Mesenchymal stem cell (in vitro differentiated cells and primary cell): ENCODE data around the gene DPCD.
"Not testable (repeated sequence)": the region's sequence is repeated elsewhere in the genome, so short reads cannot be mapped to it uniquely, and the experiment has no call there.

Experiments
- DNase-seq: peaks from one replicate; pipeline ENCODE4 v3.0.0-alpha.2; 2013
- H2AFZ ChIP-seq: one replicate; pipeline ENCODE4 v1.6.1; 2013; ENCODE audit warnings: low read depth, mild to moderate bottlenecking, control low read depth, inconsistent platforms, low read length, moderate library complexity
- H2AK5ac ChIP-seq: 2 replicates; pipeline ENCODE4 v1.6.1; 2013; ENCODE audit warnings: low read length, moderate library complexity, mild to moderate bottlenecking, inconsistent platforms; ENCODE audit not compliant: severe bottlenecking
- H2BK120ac ChIP-seq: one replicate; pipeline ENCODE4 v1.6.1; 2013; ENCODE audit warnings: low read depth, mild to moderate bottlenecking, inconsistent platforms, low read length, moderate library complexity
- H2BK12ac ChIP-seq, 2 experiments: one replicate each; pipeline ENCODE4 v1.6.1; 2013; ENCODE audit warnings: inconsistent platforms in 2 of 2, low read length in 2 of 2, mild to moderate bottlenecking in 2 of 2, moderate library complexity in 2 of 2, control low read depth in 1 of 2
- H2BK15ac ChIP-seq: one replicate; pipeline ENCODE4 v1.6.1; 2013; ENCODE audit warnings: mild to moderate bottlenecking, low read depth, inconsistent platforms; ENCODE audit not compliant: poor library complexity, severe bottlenecking
- H2BK5ac ChIP-seq: 2 replicates; pipeline ENCODE4 v1.6.1; 2013; ENCODE audit warnings: low read depth, mild to moderate bottlenecking, low read length, control low read depth, inconsistent platforms; ENCODE audit not compliant: poor library complexity, severe bottlenecking
- H3K14ac ChIP-seq, 2 experiments: one replicate each; pipeline ENCODE4 v1.6.1; 2013; ENCODE audit warnings: inconsistent platforms in 2 of 2, low read length in 2 of 2, control low read depth in 1 of 2, mild to moderate bottlenecking in 1 of 2, moderate library complexity in 1 of 2
- H3K18ac ChIP-seq, 2 experiments: one replicate each; pipeline ENCODE4 v1.6.1; 2013; ENCODE audit warnings: inconsistent platforms in 2 of 2, low read length in 2 of 2, control low read depth in 1 of 2, low read depth in 1 of 2, mild to moderate bottlenecking in 1 of 2
- H3K23ac ChIP-seq, 2 experiments: one replicate each; pipeline ENCODE4 v1.6.1; 2013; ENCODE audit warnings: inconsistent platforms in 2 of 2, low read length in 2 of 2, mild to moderate bottlenecking in 2 of 2, moderate library complexity in 2 of 2, control low read depth in 1 of 2
- H3K27ac ChIP-seq: 2 replicates; pipeline ENCODE4 v1.5.1; 2013; ENCODE audit warnings: mild to moderate bottlenecking, moderate library complexity, low read length, control low read depth, inconsistent platforms; ENCODE audit not compliant: poor library complexity, severe bottlenecking
- H3K27me3 ChIP-seq, 2 experiments: 2 replicates each; pipeline versions ENCODE4 v1.6.1 to v1.7.0; 2013; ENCODE audit warnings: low read length in 2 of 2, mild to moderate bottlenecking in 2 of 2, moderate library complexity in 2 of 2, control low read depth in 1 of 2, inconsistent platforms in 1 of 2; ENCODE audit not compliant: control insufficient read depth in 1 of 2, insufficient read depth in 1 of 2
- H3K36me3 ChIP-seq, 2 experiments: 2 replicates each; pipeline versions ENCODE4 v1.6.1 to v1.7.0; 2013; ENCODE audit warnings: low read length in 2 of 2, control low read depth in 1 of 2, inconsistent platforms in 1 of 2, low read depth in 1 of 2, mild to moderate bottlenecking in 1 of 2; ENCODE audit not compliant: insufficient read depth in 2 of 2, control insufficient read depth in 1 of 2
- H3K4ac ChIP-seq, 2 experiments: one replicate each; pipeline ENCODE4 v1.6.1; 2013; ENCODE audit warnings: inconsistent platforms in 2 of 2, low read length in 2 of 2, mild to moderate bottlenecking in 2 of 2, moderate library complexity in 2 of 2, control low read depth in 1 of 2, low read depth in 1 of 2
- H3K4me1 ChIP-seq: 2 replicates; pipeline ENCODE4 v1.6.1; 2013; ENCODE audit warnings: low read depth, low read length, control low read depth; ENCODE audit not compliant: control insufficient read depth, insufficient read depth
- H3K4me2 ChIP-seq: 2 replicates; pipeline ENCODE4 v1.6.1; 2013; ENCODE audit warnings: low read length, mild to moderate bottlenecking, inconsistent platforms; ENCODE audit not compliant: poor library complexity, severe bottlenecking
- H3K4me3 ChIP-seq, 2 experiments: 2 replicates each; pipeline versions ENCODE4 v1.5.1 to v1.7.0; 2013; ENCODE audit warnings: low read length in 2 of 2, mild to moderate bottlenecking in 2 of 2, control low read depth in 1 of 2, low read depth in 1 of 2; ENCODE audit not compliant: insufficient read depth in 1 of 2
- H3K79me1 ChIP-seq: replicated peaks from 2 replicates; pipeline ENCODE4 v1.6.1; 2013; ENCODE audit warnings: mild to moderate bottlenecking, control low read depth, low read length, inconsistent platforms; ENCODE audit not compliant: poor library complexity, severe bottlenecking
- H3K9ac ChIP-seq: 2 replicates; pipeline ENCODE4 v1.7.0; 2013; ENCODE audit warnings: mild to moderate bottlenecking, low read length, moderate library complexity
- H3K9me3 ChIP-seq: 2 replicates; pipeline ENCODE4 v1.7.0; 2013; ENCODE audit warnings: mild to moderate bottlenecking, low read length; ENCODE audit not compliant: control insufficient read depth
- H4K8ac ChIP-seq: one replicate; pipeline ENCODE4 v1.6.1; 2013; ENCODE audit warnings: inconsistent platforms, mild to moderate bottlenecking, low read length, moderate library complexity
- H4K91ac ChIP-seq: one replicate; pipeline ENCODE4 v1.6.1; 2013; ENCODE audit warnings: mild to moderate bottlenecking, low read length, inconsistent platforms
- WGBS: methylation state at CpG from one replicate; pipeline ENCODE4 v1.1.7; 2013; ENCODE audit warnings: mixed read lengths; 5-methylcytosine and 5-hydroxymethylcytosine counted together

Gene DPCD

GRCh38 chr10:101629837-101630632 is 41.9 kb downstream of the DPCD start:
- H2AFZ ChIP-seq = no peak overlapping the region
- no peak overlapping the region for H3K4me2 ChIP-seq
- no peaks in the 10 kb centered on the region for H3K27me3 ChIP-seq
- H4K91ac ChIP-seq = no peak overlapping the region
- no peak overlapping the region for H2BK15ac ChIP-seq
- DNase-seq = no peak
- no peak overlapping the region for H2AK5ac ChIP-seq
- H3K9ac ChIP-seq = no peak overlapping the region
- H3K4me3 ChIP-seq = no peak overlapping the region
- H4K8ac ChIP-seq = no peak overlapping the region
- H3K79me1 ChIP-seq = peaks cover 39% of the 10 kb centered on the region
- H3K9me3 ChIP-seq = no peaks in the 10 kb centered on the region
- peaks cover 23% of the 10 kb centered on the region in 2 experiments for H3K36me3 ChIP-seq
- 93% methylated on average over 11 of the region's 13 CpGs for WGBS
- no peak overlapping the region for H3K18ac ChIP-seq
- no peak overlapping the region for H2BK120ac ChIP-seq
- peaks cover 4% of the 10 kb centered on the region for H3K4me1 ChIP-seq
- no peak overlapping the region for H3K4ac ChIP-seq
- H2BK5ac ChIP-seq = no peak overlapping the region
- H3K23ac ChIP-seq = no peak overlapping the region
- H3K14ac ChIP-seq = no peak overlapping the region
- H3K27ac ChIP-seq = no peak overlapping the region
- no peak overlapping the region for H2BK12ac ChIP-seq

GRCh38 chr10:101630633-101630920 is 42.5 kb downstream of the DPCD start:
- Histone ChIP-seq H2BK5ac (no peak overlapping the region), H3K79me1 (peaks cover 36% of the 10 kb centered on the region), H2BK15ac (no peak overlapping the region), H3K27ac (no peak overlapping the region), H4K91ac (no peak overlapping the region), H3K4me2 (no peak overlapping the region), H3K4ac (no peak overlapping the region), H4K8ac (no peak overlapping the region), H2BK120ac (no peak overlapping the region), H3K36me3 (peaks cover 19 to 22% of the 10 kb centered on the region in 2 experiments), H2AK5ac (no peak overlapping the region), H3K9me3 (no peaks in the 10 kb centered on the region), H3K18ac (no peak overlapping the region), H3K4me1 (peaks cover 4% of the 10 kb centered on the region), H3K9ac (no peak overlapping the region), H3K4me3 (no peak overlapping the region), H2AFZ (no peak overlapping the region), H3K27me3 (no peaks in the 10 kb centered on the region), H3K23ac (no peak overlapping the region), H2BK12ac (no peak overlapping the region), H3K14ac (no peak overlapping the region)
- WGBS = 97% methylated on average over 1 of the region's 1 CpG
- no peak for DNase-seq

- no peak overlapping the region for H3K9ac ChIP-seq
- no peak overlapping the region for H3K27ac ChIP-seq
- no peaks in the 10 kb centered on the region for H3K27me3 ChIP-seq
- H4K8ac ChIP-seq = no peak overlapping the region
- peaks cover 27% of the 10 kb centered on the region for H3K79me1 ChIP-seq
- H3K9me3 ChIP-seq = no peaks in the 10 kb centered on the region
- H2BK120ac ChIP-seq = no peak overlapping the region
- H2AFZ ChIP-seq = no peak overlapping the region
- no peak overlapping the region for H2BK5ac ChIP-seq
- H3K4me2 ChIP-seq = no peak overlapping the region
- H3K14ac ChIP-seq = no peak overlapping the region
- 96% methylated on average over 8 of the region's 8 CpGs for WGBS
- no peak overlapping the region for H2AK5ac ChIP-seq
- no peak overlapping the region for H3K23ac ChIP-seq
- H3K4me3 ChIP-seq = no peak overlapping the region
- no peak overlapping the region for H4K91ac ChIP-seq
- H3K4ac ChIP-seq = no peak overlapping the region
- peaks cover 4% of the 10 kb centered on the region for H3K4me1 ChIP-seq
- no peak for DNase-seq
- peaks cover 14 to 22% of the 10 kb centered on the region in 2 experiments for H3K36me3 ChIP-seq
- H3K18ac ChIP-seq = no peak overlapping the region
- H2BK12ac ChIP-seq = no peak overlapping the region
- H2BK15ac ChIP-seq = no peak overlapping the region
Measured at GRCh38 chr10:101631821-101632475, 43.8 kb downstream of the DPCD start.

GRCh38 chr10:101633510-101633909 is 45.4 kb downstream of the DPCD start:
- H3K4me2 ChIP-seq, H4K8ac ChIP-seq, H3K4me3 ChIP-seq, H2BK5ac ChIP-seq, H2AFZ ChIP-seq, DNase-seq, H2BK15ac ChIP-seq, H2BK12ac ChIP-seq, H4K91ac ChIP-seq, H3K27ac ChIP-seq, H3K9me3 ChIP-seq, H2AK5ac ChIP-seq, H3K18ac ChIP-seq, H2BK120ac ChIP-seq, H3K27me3 ChIP-seq, H3K4ac ChIP-seq, H3K4me1 ChIP-seq, H3K9ac ChIP-seq, H3K14ac ChIP-seq, H3K23ac ChIP-seq: not testable (repeated sequence)
- H3K79me1 ChIP-seq = peaks cover 21% of the 10 kb centered on the region
- no CpG with 5 or more reads among the region's 4 CpGs for WGBS
- H3K36me3 ChIP-seq = peaks cover 14 to 25% of the 10 kb centered on the region in 2 experiments
